Measurements from ENCODE around the gene MIPOL1. TPM values are rescaled to one million over a fixed set of nuclear protein-coding genes. Genes with fewer than 3 reads are reported as not detected.

The MIPOL1 gene
- total and polyA plus RNA-seq, 8 donors = 2.4 to 9.0 (median 6.4) TPM

- peaks cover 12 to 19% (median 16%) of the 10 kb centered on the region in 4 donors for H3K27me3 ChIP-seq
- no peaks in the 10 kb centered on the region for H3K36me3 ChIP-seq
- no peak overlapping the region for H3K4me3 ChIP-seq
- no peak for ATAC-seq
- TF ChIP-seq CTCF (IDR thresholded peaks at IDR 0.05) = no peak
- H3K4me1 ChIP-seq = peaks cover 0 to 10% (median 2%) of the 10 kb centered on the region in 3 donors
- FAIRE-seq = no peak
- peak in 2 of 6 donors; percentile 22 to 76 for DNase-seq
- H3K27ac ChIP-seq = no peak overlapping the region
- WGBS, 2 donors = 25 to 37% methylated on average over 58 of the region's 58 CpGs
- no peaks in the 10 kb centered on the region for H3K9me3 ChIP-seq
- intact Hi-C loops (cut with DNase I) = no loop called here
Observed at GRCh38 chr14:37591941-37592481, 394.3 kb downstream of the MIPOL1 start.

GRCh38 chr14:37592482-37593408 lies 395.0 kb downstream of the MIPOL1 start:
- intact Hi-C loops (cut with DNase I) = no loop called here
- no peak for FAIRE-seq
- peak in 2 of 6 donors; percentile 15 to 68 for DNase-seq

GRCh38 chr14:37593511-37594237 lies 395.9 kb downstream of the MIPOL1 start:
- Histone ChIP-seq H3K27ac (no peak overlapping the region), H3K9me3 (no peaks in the 10 kb centered on the region), H3K4me1 (peaks cover 0 to 10% (median 2%) of the 10 kb centered on the region in 3 donors), H3K4me3 (peak overlapping the region in 3 of 4 donors; percentile 37 to 64 (median 39)), H3K36me3 (no peaks in the 10 kb centered on the region), H3K27me3 (peaks cover 11 to 14% (median 13%) of the 10 kb centered on the region in 4 donors)
- FAIRE-seq (no peak), ATAC-seq (no peak), DNase-seq (no peak)
- intact Hi-C loops (cut with DNase I) = no loop called here
- no peak for TF ChIP-seq CTCF (IDR thresholded peaks at IDR 0.05)
- WGBS, 2 donors = 34 to 35% methylated on average over 14 of the region's 14 CpGs

More at GRCh38 chr14:37592482-37593408, 395.0 kb downstream of the MIPOL1 start:
- Histone ChIP-seq H3K27me3 (peaks cover 9 to 17% (median 13%) of the 10 kb centered on the region in 4 donors), H3K27ac (no peak overlapping the region), H3K36me3 (no peaks in the 10 kb centered on the region), H3K4me3 (no peak overlapping the region), H3K9me3 (no peaks in the 10 kb centered on the region), H3K4me1 (peaks cover 0 to 10% (median 2%) of the 10 kb centered on the region in 3 donors)
- WGBS, 2 donors = 40 to 41% methylated on average over 42 of the region's 42 CpGs
- no peak for ATAC-seq
- TF ChIP-seq CTCF (IDR thresholded peaks at IDR 0.05) = no peak

GRCh38 chr14:37594238-37594970 lies 396.7 kb downstream of the MIPOL1 start:
- WGBS, 2 donors = 1 to 3% methylated on average over 41 to 56 of the region's 56 CpGs
- intact Hi-C loops (cut with DNase I) = no loop called here

More at GRCh38 chr14:37594238-37594970, 396.7 kb downstream of the MIPOL1 start:
- H3K36me3 ChIP-seq = no peaks in the 10 kb centered on the region
- ATAC-seq (peak; percentile 59 to 75 (median 72)), FAIRE-seq (no peak), DNase-seq (peak; percentile 59 to 80 (median 69))
- peak overlapping the region in 2 of 4 donors; percentile 47 to 50 for H3K27ac ChIP-seq
- H3K4me3 ChIP-seq = peak overlapping the region; percentile 27 to 64 (median 38)
- TF ChIP-seq CTCF (IDR thresholded peaks at IDR 0.05) = peak; percentile 68 to 84 (median 78)
- H3K27me3 ChIP-seq = peaks cover 5 to 19% (median 10%) of the 10 kb centered on the region in 4 donors
- peaks cover 0 to 10% (median 4%) of the 10 kb centered on the region in 3 donors for H3K4me1 ChIP-seq
- H3K9me3 ChIP-seq = no peaks in the 10 kb centered on the region
